ENCODE results near the gene RPL34. TPM values are rescaled to one million over a fixed set of nuclear protein-coding genes. Genes with fewer than 3 reads are reported as not detected.

RPL34 gene
- total RNA-seq: 449 and 536 TPM in 2 replicates

DNA sequence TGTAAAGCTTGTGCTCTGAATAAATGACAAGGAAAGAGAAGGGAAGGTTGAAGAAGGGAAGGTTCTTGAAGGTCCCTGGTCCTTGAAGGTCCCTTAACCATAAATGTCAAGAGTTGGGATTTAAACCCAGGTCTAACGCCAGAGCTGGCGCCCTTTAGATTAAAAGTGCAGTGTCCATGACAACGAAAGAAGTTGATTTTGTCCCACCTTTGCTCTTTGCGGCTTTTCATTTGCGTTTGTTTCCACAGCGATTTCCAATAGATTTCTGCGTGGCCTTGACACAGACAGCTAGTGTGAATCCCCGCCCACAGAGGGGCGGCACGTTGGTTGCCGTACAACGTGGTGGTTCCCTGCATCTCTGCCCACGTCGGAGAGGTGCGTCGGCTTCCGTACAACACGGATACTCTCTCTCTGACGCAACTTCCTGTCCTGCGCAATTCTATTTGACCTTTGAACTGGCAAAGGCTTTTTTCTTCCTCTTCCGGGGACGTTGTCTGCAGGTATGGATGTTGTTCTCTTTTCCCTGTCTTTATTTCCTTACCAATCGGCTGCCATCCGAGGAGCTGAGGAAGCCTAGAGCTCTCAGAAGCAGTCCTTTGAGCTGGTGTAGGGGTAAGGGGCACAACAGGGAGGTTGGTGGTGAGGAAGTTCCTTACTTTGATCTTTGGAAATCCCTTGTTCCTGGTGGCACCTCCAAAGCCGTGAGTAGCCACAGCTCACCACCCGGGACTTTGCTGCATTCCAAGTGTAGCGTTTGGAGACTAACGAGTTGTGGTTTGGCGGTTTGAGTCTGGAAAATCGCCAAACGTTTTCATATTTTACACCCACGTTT, at the start of gene RPL34:
TSS of gene RPL34 (plus strand) at position 476 of the 832 bp plus-strand sequence. CDS start 1,384 bp downstream, outside the sequence.
- DNase-seq (ENCODE audit: low read depth): peak; percentile 99
- TF ChIP-seq, protein P1, sequence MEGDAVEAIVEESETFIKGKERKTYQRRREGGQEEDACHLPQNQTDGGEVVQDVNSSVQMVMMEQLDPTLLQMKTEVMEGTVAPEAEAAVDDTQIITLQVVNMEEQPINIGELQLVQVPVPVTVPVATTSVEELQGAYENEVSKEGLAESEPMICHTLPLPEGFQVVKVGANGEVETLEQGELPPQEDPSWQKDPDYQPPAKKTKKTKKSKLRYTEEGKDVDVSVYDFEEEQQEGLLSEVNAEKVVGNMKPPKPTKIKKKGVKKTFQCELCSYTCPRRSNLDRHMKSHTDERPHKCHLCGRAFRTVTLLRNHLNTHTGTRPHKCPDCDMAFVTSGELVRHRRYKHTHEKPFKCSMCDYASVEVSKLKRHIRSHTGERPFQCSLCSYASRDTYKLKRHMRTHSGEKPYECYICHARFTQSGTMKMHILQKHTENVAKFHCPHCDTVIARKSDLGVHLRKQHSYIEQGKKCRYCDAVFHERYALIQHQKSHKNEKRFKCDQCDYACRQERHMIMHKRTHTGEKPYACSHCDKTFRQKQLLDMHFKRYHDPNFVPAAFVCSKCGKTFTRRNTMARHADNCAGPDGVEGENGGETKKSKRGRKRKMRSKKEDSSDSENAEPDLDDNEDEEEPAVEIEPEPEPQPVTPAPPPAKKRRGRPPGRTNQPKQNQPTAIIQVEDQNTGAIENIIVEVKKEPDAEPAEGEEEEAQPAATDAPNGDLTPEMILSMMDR (IDR thresholded peaks at IDR 0.05; ENCODE audit: insufficient read depth, low read depth, low read length): no peak
- peak within 1 kb of the TSS; percentile 82 for H3K4me3 ChIP-seq (ENCODE audit: low read depth, low read length)

DNA sequence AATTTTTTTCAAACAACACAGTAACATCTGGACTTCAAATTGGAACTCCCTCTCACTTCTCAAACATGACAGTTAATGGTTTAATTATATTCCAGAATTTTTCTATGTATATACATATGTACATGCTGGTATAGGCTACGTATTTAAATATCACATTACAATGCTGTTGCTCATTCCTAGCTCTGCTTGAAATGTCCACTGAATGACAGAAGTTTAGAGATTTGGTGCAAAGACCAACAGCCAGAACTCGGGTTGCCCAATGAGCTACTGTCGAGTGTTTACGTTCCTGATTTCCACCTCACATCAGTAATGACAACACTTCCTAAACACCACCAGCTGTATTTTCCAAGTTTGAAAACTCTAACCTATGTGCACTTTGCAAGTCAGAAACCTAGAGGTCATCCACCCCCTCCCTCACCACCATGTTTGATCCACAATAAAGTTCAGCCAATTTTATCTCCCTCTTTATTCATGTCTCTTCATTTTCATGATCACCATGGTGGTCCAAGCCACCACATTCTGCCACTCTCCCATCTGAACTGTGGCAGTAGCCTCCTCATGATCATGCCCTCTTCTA, 49.3 kb upstream of the RPL34 start:
- TF ChIP-seq, protein P1 (IDR thresholded peaks at IDR 0.05; ENCODE audit: insufficient read depth, low read depth, low read length): no peak
- no peak overlapping the region for H3K4me3 ChIP-seq (ENCODE audit: low read depth, low read length)
- DNase-seq (ENCODE audit: low read depth): peak; percentile 48

DNA sequence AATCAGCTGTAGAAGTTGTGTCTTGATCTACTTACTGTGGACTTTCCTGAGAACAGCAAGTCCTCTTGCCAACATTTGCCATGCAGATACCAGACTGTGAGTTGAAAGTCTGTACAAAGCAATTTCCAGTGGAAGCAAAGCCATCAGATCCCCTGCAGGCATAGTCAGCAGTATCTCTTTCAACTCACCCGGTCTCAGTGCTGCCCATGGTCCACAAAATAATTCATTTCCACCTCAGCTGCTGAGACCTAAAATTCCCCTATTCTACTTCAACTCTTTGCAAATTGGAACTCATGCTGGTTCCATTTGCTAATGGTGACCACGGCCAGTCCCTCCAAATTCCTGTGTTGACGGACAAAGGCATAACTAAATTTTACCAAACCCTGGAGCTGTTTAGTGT, 46.0 kb upstream of the RPL34 start:
- DNase-seq (ENCODE audit: low read depth): no peak
- TF ChIP-seq, protein P1 (IDR thresholded peaks at IDR 0.05; ENCODE audit: insufficient read depth, low read depth, low read length): no peak
- H3K4me3 ChIP-seq (ENCODE audit: low read depth, low read length): no peak overlapping the region

DNA sequence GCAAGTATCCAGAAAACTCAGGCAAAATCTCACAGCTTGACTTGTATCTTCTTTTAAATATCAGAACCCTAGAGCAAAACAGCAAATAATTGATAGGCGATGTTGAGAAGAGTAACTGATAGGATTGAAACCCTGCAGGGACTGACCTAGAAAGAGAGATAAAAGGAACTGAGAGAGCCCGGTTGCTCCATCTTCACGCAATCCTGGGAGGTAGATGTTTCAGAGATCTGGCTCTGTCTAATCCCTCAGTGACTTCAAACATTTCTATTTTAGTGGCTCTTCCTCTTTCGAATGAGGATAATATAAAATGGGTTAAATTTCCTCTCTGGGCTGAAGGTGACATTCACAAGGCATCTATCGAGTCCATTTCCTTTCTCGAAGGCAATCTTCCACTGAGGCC, 39.3 kb upstream of the RPL34 start:
- no peak for DNase-seq (ENCODE audit: low read depth)
- TF ChIP-seq, protein P1 (IDR thresholded peaks at IDR 0.05; ENCODE audit: insufficient read depth, low read depth, low read length): no peak
- no peak overlapping the region for H3K4me3 ChIP-seq (ENCODE audit: low read depth, low read length)

DNA sequence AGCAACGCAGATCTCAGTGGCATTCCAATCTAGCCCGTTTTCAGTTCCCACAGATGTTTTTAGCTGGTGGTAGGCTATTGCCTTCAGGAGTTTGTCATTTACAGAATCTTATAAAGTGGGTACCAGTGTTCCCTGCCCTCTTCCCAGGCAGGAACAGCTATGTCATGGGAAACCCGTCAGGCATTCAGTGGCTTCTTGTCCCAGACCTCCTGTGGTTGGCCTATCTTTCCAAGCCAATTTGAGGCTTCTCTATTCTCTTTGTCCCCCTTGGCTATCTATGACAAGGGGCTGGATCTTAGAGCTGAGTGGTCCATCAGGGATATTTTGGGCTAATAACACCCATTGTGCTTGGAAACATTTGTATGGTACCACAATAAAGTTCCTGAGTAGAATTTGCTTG, 33.6 kb upstream of the RPL34 start:
- no peak overlapping the region for H3K4me3 ChIP-seq (ENCODE audit: low read depth, low read length)
- TF ChIP-seq, protein P1 (IDR thresholded peaks at IDR 0.05; ENCODE audit: insufficient read depth, low read depth, low read length): no peak
- no peak for DNase-seq (ENCODE audit: low read depth)

DNA sequence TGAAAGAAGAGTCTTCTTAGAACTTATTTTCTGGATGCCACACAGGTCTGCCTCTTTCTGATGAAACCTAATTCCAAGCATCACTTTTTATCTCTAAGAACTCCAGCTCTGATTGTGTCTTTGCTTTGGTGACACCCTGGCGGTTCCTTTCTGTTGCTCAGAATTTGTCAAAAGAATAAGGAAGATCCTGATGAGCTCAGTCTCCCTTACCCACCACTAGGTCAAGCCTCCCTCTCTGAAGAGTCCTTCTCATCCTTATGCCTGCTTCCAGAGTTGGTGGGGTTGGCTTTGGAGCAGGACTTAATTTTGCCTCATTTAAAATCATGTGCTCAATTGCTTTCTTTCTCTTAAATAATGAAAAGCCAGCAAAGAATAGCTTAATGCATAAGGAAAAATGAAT, 31.5 kb upstream of the RPL34 start:
- H3K4me3 ChIP-seq (ENCODE audit: low read depth, low read length): no peak overlapping the region
- no peak for DNase-seq (ENCODE audit: low read depth)

More for the DNA sequence above, 31.5 kb upstream of the RPL34 start:
- TF ChIP-seq, protein P1 (IDR thresholded peaks at IDR 0.05; ENCODE audit: insufficient read depth, low read depth, low read length): no peak
